HG03139 (cell line): ENCODE measurements around the gene C2CD4B.

Source experiments
- ATAC-seq: cut with Tn5 transposase; IDR thresholded peaks from one replicate; pipeline ENCODE4 v1.9.1; 2021; ENCODE audit not compliant: unreplicated experiment

The C2CD4B gene

GRCh38 chr15:62120776-62121175 lies 44.3 kb downstream of the C2CD4B start:
- ATAC-seq = no peak

- ATAC-seq = no peak
Observed at GRCh38 chr15:62119874-62120273, 45.2 kb downstream of the C2CD4B start.

GRCh38 chr15:62119227-62119864 lies 45.7 kb downstream of the C2CD4B start:
- ATAC-seq = no peak

- ATAC-seq = no peak
Observed at GRCh38 chr15:62118520-62119226, 46.4 kb downstream of the C2CD4B start.

- no peak for ATAC-seq
Observed at GRCh38 chr15:62115847-62116246, 49.2 kb downstream of the C2CD4B start.
